ENCODE results near the gene ABCA4.
A peak's percentile ranks its signal among the peaks of the same experiment; 100 is the strongest.

The ABCA4 gene

DNA sequence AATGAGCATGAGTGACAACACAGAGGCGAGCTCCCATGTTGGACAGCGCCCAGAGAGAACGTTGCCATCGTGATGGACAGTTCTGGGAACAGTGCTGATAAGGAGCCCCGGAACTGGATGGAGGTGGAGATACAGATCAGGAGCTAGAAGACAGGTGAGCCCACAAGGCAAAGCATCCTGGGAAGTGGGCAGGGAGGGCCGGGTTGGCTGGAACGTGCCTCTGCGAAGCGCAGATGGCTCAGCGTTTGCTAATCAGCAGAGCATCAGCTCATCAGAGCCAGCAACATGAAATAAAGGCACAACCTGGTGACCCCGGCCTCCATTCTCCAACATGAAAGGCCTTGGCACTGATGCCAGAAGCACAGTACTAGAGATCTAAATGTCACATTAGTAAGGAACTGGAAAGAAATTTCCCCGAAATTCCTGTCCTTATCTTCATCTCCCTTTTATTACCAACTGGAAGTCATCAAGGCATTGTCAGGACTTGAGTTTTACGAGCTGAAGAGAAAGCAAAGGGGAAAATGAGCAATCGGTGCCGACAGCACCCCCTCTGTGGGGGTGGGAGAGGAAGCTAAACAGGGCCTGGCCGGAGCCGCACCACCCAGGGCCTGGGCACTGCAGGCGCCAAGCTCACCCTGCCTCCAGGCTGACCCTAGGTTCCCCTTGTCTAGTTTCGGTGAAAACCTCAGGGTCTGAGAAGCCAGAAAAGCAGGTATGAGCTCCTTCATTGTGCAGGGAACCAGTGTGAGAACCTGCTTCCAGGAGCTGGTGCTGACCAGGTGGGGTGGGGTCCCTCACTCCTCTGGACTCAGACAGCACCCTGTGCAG, 19.9 kb downstream of the ABCA4 start:
- ATAC-seq: peak; percentile 26; the same call in 2 of the 3 replicates
- TF ChIP-seq TCF4 (CRISPR knock-in tag; IDR thresholded peaks at IDR 0.05; ENCODE audit: borderline replicate concordance): peak; percentile 58
- TF ChIP-seq ZNF565 (CRISPR knock-in tag; conservative IDR thresholded peaks at IDR 0.05; ENCODE audit: low read depth): 0 out of 2 replicates have a peak, but pooled peaks have one; percentile 4
- no peak for TF ChIP-seq OSR1 (CRISPR knock-in tag; IDR thresholded peaks at IDR 0.05)
- no peak for TF ChIP-seq ARNTL (CRISPR knock-in tag; IDR thresholded peaks at IDR 0.05; ENCODE audit: borderline replicate concordance, low read depth)
- peak; percentile 6; the same call in 1 of the 2 replicates for TF ChIP-seq SNAI2 (CRISPR knock-in tag; IDR thresholded peaks at IDR 0.05)
- TF ChIP-seq ISL1 (CRISPR knock-in tag; IDR thresholded peaks at IDR 0.05): peak; percentile 65

DNA sequence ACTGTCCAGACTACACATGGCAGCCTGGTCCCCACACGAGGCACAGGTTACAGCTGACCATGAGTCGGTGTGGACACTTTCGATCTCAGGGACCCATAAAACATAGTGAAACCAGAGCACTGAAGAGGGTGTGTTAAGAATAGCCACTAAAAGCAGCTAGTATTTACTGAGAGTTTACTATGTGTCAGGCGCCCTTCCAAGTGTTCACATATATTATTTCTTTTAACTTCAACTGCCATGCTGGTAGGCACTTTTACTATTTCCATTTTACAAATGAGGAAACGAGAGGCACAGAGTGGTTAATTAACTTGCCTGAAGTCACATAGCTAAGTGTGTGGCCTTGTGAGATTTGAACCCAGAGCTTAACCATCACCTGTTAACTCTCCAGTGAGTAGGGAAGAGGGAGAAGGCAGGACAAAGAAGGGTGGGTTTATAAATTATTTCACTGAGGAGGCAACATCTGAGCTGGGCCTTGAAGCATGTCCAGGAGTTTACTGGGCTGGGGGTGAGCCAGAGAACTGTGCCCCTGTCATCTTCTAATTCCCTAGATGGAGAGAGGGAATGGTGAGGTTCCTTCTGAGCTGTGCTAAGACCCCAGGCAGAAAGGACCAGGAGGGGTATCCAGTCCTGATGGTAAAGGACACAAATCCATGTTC, 20.7 kb downstream of the ABCA4 start:
- TF ChIP-seq ZFP3 (CRISPR knock-in tag; IDR thresholded peaks at IDR 0.05) (peak; percentile 96), PPARA (CRISPR knock-in tag; IDR thresholded peaks at IDR 0.05; ENCODE audit: borderline replicate concordance) (no peak)
- ATAC-seq: no peak

DNA sequence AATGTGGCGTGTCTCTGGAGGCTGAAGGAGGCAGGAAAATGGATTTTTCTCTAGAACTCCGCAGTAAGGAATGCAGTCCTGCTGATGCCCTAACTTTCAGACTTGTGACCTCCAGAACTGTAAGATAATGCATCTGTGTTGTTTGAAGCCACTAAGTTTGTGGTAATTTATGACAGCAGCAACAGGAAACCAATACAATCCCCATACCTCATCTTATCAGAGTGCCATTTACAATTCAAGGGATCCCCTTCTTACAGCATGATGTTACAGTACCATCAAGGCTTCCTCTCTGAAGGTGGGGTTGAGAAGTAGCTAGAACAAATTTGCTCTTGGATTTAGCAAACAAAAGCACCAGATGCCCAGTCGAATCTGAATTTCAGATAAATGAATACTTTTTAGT, 21.6 kb downstream of the ABCA4 start:
- TF ChIP-seq SNAI2 (CRISPR knock-in tag; IDR thresholded peaks at IDR 0.05) (no peak), RARB (CRISPR knock-in tag; IDR thresholded peaks at IDR 0.05) (no peak), ZNF70 (CRISPR knock-in tag; IDR thresholded peaks at IDR 0.05) (no peak)
- ATAC-seq: no peak

DNA sequence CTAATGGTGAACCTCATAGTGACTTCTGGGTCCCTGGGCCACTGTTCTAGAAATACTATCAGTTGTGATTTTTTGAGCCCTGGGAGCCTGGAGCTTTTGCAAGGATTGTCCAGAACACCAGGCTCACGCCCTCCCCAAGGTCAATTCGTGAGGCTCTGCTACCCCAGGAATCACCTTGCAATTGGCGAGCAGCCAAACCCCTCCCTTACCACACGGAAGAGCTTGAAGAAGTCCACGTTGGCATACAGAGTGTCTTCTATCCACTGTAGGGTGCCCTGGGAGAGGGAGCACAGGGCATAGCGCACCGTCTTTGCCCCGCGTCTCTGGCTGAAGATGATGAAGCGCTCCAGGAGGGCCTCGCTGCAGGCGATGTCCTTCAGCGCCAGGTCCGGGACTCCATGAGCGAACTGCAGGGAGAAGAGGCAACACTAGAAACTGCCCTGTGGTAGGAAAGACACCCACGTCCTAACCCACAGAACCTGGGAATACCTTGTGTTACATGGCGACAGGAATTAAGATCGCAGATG, 22.3 kb downstream of the ABCA4 start:
- TF ChIP-seq, protein P1, sequence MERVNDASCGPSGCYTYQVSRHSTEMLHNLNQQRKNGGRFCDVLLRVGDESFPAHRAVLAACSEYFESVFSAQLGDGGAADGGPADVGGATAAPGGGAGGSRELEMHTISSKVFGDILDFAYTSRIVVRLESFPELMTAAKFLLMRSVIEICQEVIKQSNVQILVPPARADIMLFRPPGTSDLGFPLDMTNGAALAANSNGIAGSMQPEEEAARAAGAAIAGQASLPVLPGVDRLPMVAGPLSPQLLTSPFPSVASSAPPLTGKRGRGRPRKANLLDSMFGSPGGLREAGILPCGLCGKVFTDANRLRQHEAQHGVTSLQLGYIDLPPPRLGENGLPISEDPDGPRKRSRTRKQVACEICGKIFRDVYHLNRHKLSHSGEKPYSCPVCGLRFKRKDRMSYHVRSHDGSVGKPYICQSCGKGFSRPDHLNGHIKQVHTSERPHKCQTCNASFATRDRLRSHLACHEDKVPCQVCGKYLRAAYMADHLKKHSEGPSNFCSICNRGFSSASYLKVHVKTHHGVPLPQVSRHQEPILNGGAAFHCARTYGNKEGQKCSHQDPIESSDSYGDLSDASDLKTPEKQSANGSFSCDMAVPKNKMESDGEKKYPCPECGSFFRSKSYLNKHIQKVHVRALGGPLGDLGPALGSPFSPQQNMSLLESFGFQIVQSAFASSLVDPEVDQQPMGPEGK (CRISPR knock-in tag; IDR thresholded peaks at IDR 0.05; ENCODE audit: borderline replicate concordance): no peak
- TF ChIP-seq, protein P2, sequence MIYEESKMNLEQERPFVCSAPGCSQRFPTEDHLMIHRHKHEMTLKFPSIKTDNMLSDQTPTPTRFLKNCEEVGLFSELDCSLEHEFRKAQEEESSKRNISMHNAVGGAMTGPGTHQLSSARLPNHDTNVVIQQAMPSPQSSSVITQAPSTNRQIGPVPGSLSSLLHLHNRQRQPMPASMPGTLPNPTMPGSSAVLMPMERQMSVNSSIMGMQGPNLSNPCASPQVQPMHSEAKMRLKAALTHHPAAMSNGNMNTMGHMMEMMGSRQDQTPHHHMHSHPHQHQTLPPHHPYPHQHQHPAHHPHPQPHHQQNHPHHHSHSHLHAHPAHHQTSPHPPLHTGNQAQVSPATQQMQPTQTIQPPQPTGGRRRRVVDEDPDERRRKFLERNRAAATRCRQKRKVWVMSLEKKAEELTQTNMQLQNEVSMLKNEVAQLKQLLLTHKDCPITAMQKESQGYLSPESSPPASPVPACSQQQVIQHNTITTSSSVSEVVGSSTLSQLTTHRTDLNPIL (CRISPR knock-in tag; IDR thresholded peaks at IDR 0.05; ENCODE audit: low read depth): no peak
- TF ChIP-seq CSDC2 (CRISPR knock-in tag; IDR thresholded peaks at IDR 0.05): no peak
- TF ChIP-seq ZFP30 (CRISPR knock-in tag; IDR thresholded peaks at IDR 0.05): no peak
- TF ChIP-seq ZNF565 (CRISPR knock-in tag; conservative IDR thresholded peaks at IDR 0.05; ENCODE audit: low read depth): no peak
- TF ChIP-seq ESRRG (CRISPR knock-in tag; IDR thresholded peaks at IDR 0.05): no peak
- TF ChIP-seq RARB (CRISPR knock-in tag; IDR thresholded peaks at IDR 0.05): no peak
- no peak for TF ChIP-seq GLIS3 (CRISPR knock-in tag; IDR thresholded peaks at IDR 0.05)
- no peak for TF ChIP-seq ZNF8 (CRISPR knock-in tag; IDR thresholded peaks at IDR 0.05)
- TF ChIP-seq, protein P3, sequence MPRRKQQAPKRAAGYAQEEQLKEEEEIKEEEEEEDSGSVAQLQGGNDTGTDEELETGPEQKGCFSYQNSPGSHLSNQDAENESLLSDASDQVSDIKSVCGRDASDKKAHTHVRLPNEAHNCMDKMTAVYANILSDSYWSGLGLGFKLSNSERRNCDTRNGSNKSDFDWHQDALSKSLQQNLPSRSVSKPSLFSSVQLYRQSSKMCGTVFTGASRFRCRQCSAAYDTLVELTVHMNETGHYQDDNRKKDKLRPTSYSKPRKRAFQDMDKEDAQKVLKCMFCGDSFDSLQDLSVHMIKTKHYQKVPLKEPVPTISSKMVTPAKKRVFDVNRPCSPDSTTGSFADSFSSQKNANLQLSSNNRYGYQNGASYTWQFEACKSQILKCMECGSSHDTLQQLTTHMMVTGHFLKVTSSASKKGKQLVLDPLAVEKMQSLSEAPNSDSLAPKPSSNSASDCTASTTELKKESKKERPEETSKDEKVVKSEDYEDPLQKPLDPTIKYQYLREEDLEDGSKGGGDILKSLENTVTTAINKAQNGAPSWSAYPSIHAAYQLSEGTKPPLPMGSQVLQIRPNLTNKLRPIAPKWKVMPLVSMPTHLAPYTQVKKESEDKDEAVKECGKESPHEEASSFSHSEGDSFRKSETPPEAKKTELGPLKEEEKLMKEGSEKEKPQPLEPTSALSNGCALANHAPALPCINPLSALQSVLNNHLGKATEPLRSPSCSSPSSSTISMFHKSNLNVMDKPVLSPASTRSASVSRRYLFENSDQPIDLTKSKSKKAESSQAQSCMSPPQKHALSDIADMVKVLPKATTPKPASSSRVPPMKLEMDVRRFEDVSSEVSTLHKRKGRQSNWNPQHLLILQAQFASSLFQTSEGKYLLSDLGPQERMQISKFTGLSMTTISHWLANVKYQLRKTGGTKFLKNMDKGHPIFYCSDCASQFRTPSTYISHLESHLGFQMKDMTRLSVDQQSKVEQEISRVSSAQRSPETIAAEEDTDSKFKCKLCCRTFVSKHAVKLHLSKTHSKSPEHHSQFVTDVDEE (CRISPR knock-in tag; IDR thresholded peaks at IDR 0.05): no peak
- TF ChIP-seq ISL1 (CRISPR knock-in tag; IDR thresholded peaks at IDR 0.05): no peak
- no peak for TF ChIP-seq ZNF70 (CRISPR knock-in tag; IDR thresholded peaks at IDR 0.05)
- no peak for TF ChIP-seq ARNTL (CRISPR knock-in tag; IDR thresholded peaks at IDR 0.05; ENCODE audit: borderline replicate concordance, low read depth)
- TF ChIP-seq BACH2 (CRISPR knock-in tag; IDR thresholded peaks at IDR 0.05; ENCODE audit: borderline replicate concordance): no peak
- TF ChIP-seq PPARA (CRISPR knock-in tag; IDR thresholded peaks at IDR 0.05; ENCODE audit: borderline replicate concordance): no peak
- TF ChIP-seq, protein P4, sequence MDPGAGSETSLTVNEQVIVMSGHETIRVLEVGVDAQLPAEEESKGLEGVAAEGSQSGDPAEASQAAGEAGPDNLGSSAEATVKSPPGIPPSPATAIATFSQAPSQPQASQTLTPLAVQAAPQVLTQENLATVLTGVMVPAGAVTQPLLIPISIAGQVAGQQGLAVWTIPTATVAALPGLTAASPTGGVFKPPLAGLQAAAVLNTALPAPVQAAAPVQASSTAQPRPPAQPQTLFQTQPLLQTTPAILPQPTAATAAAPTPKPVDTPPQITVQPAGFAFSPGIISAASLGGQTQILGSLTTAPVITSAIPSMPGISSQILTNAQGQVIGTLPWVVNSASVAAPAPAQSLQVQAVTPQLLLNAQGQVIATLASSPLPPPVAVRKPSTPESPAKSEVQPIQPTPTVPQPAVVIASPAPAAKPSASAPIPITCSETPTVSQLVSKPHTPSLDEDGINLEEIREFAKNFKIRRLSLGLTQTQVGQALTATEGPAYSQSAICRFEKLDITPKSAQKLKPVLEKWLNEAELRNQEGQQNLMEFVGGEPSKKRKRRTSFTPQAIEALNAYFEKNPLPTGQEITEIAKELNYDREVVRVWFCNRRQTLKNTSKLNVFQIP (CRISPR knock-in tag; IDR thresholded peaks at IDR 0.05; ENCODE audit: borderline replicate concordance, low read depth): no peak
- no peak for TF ChIP-seq OSR1 (CRISPR knock-in tag; IDR thresholded peaks at IDR 0.05)
- TF ChIP-seq TOX (CRISPR knock-in tag; IDR thresholded peaks at IDR 0.05; ENCODE audit: borderline replicate concordance): no peak
- TF ChIP-seq ZC3H10 (CRISPR knock-in tag; IDR thresholded peaks at IDR 0.05): no peak
- no peak for ATAC-seq

All from SK-N-SH treated with all-trans-retinoic acid at 6 μM for 48 hours (cell line).